NCI-H1694 treated with DMSO at 0.1 percent for 48 hours (cell line): ENCODE measurements around the gene GRM5.
A peak's percentile ranks its signal among the peaks of the same experiment; 100 is the strongest.

Experiments used
- DNase-seq: peaks from one replicate; lab custom pipeline; 2025; lab: John Stamatoyannopoulos, UW

GRM5 gene

GRCh38 chr11:88618327-88619070 is 447.3 kb downstream of the GRM5 start:
- no peak for DNase-seq

- DNase-seq = no peak
Measured at GRCh38 chr11:88617226-88617625, 448.6 kb downstream of the GRM5 start.

GRCh38 chr11:88604260-88604659 is 461.5 kb downstream of the GRM5 start:
- DNase-seq = no peak

- no peak for DNase-seq
Measured at GRCh38 chr11:88603091-88603867, 462.5 kb downstream of the GRM5 start.

GRCh38 chr11:88597387-88597786 is 468.4 kb downstream of the GRM5 start:
- no peak for DNase-seq

GRCh38 chr11:88596786-88597185 is 469.0 kb downstream of the GRM5 start:
- no peak for DNase-seq

- DNase-seq = no peak
Measured at GRCh38 chr11:88594274-88594950, 471.4 kb downstream of the GRM5 start.

- no peak for DNase-seq
Measured at GRCh38 chr11:88590361-88590760, 475.4 kb downstream of the GRM5 start.

- DNase-seq = no peak
Measured at GRCh38 chr11:88583251-88583650, 482.5 kb downstream of the GRM5 start.

- DNase-seq = no peak
Measured at GRCh38 chr11:88579466-88579865, 486.3 kb downstream of the GRM5 start.

GRCh38 chr11:88576741-88577140 is 489.0 kb downstream of the GRM5 start:
- DNase-seq = no peak

- DNase-seq = no peak
Measured at GRCh38 chr11:88575916-88576315, 489.9 kb downstream of the GRM5 start.

GRCh38 chr11:88569342-88569741 is 496.4 kb downstream of the GRM5 start:
- DNase-seq = no peak

- DNase-seq = no peak
Measured at GRCh38 chr11:88555829-88556202, 510.0 kb downstream of the GRM5 start.

GRCh38 chr11:88555018-88555828 is 510.6 kb downstream of the GRM5 start:
- no peak for DNase-seq

GRCh38 chr11:88553204-88553603 is 512.6 kb downstream of the GRM5 start:
- DNase-seq = no peak

- peak; percentile 1 for DNase-seq
Measured at GRCh38 chr11:88552379-88553062, 513.3 kb downstream of the GRM5 start.

- no peak for DNase-seq
Measured at GRCh38 chr11:88544656-88545280, 521.0 kb downstream of the GRM5 start.

- DNase-seq = peak; percentile 67
Measured at GRCh38 chr11:88543902-88544655, 521.7 kb downstream of the GRM5 start.

GRCh38 chr11:88541006-88541405 is 524.8 kb downstream of the GRM5 start:
- no peak for DNase-seq
